GM12891 (cell line): ENCODE measurements around the gene ODAD4.

Experiments
- PAX5 ChIP-seq: IDR thresholded peaks from 2 replicates; pipeline ENCODE4 v1.6.1; 2011; ENCODE audit warnings: low read length, moderate library complexity, mild to moderate bottlenecking; ENCODE audit not compliant: insufficient read depth, severe bottlenecking
- POLR2A ChIP-seq: IDR thresholded peaks from 2 replicates; pipeline ENCODE4 v1.6.1; 2011; ENCODE audit warnings: low read depth, low read length, control low read depth
- POLR2AphosphoS5 ChIP-seq: IDR thresholded peaks from 2 replicates; pipeline ENCODE4 v1.6.1; 2011; ENCODE audit warnings: low read depth, low read length, control low read depth
- POU2F2 ChIP-seq: IDR thresholded peaks from 2 replicates; pipeline ENCODE4 v1.6.1; 2011; ENCODE audit warnings: low read depth, mild to moderate bottlenecking, control low read depth, low read length, moderate library complexity
- SPI1 ChIP-seq: IDR thresholded peaks from 2 replicates; pipeline ENCODE4 v1.6.1; 2011; ENCODE audit warnings: low read depth, low read length, control low read depth
- TAF1 ChIP-seq: IDR thresholded peaks from 2 replicates; pipeline ENCODE4 v1.6.1; 2011; ENCODE audit warnings: low read depth, low read length, control low read depth

- TF ChIP-seq POLR2A (no peak), POLR2AphosphoS5 (no peak), TAF1 (no peak), SPI1 (no peak), POU2F2 (no peak), PAX5 (no peak)
These were observed 16.6 kb upstream of the ODAD4 start for GRCh38 chr17:41913798-41914197.
